HG03139 (cell line): ENCODE measurements around the gene PKD2.
A peak's percentile ranks its signal among the peaks of the same experiment; 100 is the strongest.

ENCODE experiments used
- ATAC-seq: cut with Tn5 transposase; IDR thresholded peaks from one replicate; pipeline ENCODE4 v1.9.1; 2021; ENCODE audit not compliant: unreplicated experiment

The PKD2 gene

DNA sequence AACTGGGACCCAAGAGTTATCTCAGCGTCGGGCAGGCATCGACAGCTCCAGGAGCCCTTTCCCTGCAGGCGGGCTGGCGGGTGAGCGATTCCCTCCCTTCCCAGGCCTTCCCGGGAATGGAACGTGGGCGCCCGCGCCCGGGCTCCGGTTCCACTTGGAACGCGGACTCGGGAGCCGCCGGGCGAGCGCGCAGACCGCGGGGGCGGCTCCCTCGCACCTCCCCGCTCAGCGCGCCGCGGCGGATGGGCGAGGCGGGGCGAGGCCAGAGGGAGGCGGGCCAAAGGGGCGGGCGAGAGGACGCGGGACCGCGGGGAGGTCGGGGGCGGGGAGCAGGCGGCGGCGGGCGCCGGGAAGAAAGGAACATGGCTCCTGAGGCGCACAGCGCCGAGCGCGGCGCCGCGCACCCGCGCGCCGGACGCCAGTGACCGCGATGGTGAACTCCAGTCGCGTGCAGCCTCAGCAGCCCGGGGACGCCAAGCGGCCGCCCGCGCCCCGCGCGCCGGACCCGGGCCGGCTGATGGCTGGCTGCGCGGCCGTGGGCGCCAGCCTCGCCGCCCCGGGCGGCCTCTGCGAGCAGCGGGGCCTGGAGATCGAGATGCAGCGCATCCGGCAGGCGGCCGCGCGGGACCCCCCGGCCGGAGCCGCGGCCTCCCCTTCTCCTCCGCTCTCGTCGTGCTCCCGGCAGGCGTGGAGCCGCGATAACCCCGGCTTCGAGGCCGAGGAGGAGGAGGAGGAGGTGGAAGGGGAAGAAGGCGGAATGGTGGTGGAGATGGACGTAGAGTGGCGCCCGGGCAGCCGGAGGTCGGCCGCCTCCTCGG is at the start of gene PKD2:
Gene PKD2, plus strand, starts transcription at position 332 of the 818 bp plus-strand sequence. Its CDS starts 99 bp downstream, at position 431.
- ATAC-seq: peak; percentile 87

DNA sequence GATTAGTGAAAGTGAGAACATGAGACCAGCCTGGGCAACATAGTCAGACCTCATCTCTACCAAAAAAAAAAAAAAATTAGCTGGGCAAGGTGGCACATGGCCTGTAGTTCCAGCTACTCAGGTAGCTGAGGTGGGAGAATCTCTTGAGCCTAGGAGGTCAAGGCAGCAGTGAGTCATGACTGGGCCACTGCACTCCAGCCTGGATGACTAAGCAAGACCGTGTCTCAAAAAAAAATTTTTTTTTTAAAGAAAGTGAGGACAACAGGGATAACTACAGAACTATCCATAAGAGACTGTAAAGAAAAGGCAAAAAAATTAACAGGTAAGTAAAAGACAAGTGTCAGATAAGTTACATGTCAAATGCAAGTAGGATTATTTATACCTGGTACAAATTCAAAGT is 45.4 kb upstream of the PKD2 start:
- no peak for ATAC-seq

DNA sequence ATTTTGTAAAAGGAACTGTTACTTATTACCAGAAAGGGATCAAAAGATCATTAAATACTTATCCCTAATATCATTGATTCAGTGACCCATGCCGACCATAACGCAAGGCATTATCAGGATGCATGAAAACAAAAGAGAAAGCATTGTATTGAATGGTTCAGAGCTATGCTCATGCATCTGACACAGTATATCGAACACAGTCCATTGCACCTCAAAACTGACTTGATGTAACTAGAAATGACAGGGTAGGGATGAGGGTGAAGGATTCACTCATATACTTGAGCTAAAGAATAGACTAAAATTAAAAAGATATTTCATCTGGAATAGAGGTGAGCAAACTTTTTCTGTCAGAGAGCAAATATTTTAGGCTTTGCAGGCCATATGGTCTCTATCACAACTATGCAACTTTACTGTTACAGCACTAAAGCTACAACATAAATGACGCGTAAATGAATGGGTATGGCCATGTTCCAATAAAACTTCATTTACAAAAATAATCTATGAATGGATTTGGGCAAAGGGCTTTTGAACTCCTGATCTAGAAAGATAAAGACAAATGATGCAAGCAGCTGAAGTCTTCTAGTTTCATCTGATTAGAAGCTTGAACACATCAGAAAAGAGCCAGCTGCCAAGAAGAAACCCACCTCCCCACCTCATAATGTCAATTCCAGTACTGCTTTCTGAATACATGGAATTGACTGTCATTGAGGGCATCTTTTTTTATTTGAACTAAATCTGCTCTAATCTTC is 44.9 kb upstream of the PKD2 start:
- no peak for ATAC-seq

DNA sequence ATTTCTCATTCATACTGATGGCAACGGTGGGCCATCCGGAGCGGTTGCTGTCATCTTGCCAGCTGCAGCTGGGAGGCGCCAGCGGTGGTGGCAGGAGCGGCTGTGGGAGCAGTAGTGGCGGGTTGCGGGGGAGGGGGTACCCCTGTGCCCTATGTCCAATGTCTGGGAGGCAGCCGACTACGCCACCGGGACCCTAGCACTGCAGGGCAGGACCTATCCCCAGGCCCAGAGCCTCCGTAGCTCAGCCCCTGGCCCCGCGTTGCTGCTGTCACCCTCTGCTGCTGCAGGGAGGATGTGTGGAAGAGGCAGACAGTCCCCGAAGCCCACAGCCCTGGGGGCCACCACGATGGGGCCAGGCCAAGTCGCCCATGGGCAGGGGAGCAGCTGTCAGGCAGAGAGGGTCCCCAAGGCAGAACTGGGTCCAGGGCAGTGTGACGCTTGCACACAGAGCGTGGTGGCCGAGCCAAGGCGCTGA is 41.9 kb upstream of the PKD2 start:
- ATAC-seq: no peak

DNA sequence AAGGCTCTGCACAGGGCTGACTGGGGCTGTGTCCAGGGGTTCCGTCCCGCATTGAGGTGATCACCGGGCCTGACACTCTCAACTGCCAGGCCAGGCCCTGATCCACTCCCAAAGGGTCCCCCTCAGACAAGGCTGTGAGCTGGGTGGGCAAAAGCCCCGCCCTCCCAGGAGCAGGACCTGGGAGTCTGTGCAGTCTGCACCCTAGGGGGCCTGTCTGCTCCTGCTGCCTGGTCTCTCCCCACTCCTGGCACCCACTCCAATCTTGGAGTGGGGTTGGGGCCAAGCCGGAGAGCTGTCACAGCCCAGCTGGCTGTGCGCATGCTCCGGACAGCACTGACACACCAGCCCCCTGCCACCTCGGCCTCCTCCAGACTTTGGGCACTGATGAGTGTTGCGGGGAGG is 41.3 kb upstream of the PKD2 start:
- ATAC-seq: no peak

DNA sequence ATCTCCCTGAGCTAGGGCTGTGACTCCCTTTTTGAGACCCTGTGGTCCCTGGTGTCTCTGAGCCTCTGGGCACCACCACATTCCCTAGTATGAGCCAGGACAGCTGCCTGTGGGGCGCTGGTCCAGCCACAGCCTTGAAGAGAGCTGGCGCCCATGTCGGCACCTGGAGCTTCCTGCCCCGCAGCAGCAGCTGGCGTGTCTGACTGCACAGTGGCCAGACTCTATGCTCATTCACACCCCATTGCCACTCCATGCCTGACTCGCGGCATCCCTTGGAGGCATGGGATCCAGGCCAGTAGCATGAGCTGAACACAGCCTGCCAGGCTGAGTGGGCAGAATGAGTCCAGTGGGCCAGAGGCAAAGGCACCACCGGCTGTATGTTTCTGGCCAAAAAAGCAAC is 40.2 kb upstream of the PKD2 start:
- ATAC-seq: no peak

DNA sequence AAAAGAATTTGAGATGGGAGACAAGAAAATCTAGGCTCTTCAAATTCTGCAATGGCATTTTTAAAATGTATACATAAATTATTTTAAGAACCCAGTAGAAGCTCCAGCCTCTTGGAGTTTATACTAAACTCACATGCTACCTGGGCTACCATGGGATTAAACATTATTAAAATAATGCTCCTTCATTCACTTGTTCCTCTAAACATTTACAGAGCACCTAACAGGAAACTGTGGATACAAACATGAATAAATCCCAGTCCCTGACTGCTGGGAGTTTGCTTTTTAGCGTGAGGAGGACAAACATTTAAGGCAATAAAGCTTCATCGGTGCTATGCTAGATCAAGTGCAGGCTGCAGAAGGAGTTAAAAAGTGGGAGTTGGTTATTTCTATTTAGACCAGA is 37.3 kb upstream of the PKD2 start:
- ATAC-seq: no peak

DNA sequence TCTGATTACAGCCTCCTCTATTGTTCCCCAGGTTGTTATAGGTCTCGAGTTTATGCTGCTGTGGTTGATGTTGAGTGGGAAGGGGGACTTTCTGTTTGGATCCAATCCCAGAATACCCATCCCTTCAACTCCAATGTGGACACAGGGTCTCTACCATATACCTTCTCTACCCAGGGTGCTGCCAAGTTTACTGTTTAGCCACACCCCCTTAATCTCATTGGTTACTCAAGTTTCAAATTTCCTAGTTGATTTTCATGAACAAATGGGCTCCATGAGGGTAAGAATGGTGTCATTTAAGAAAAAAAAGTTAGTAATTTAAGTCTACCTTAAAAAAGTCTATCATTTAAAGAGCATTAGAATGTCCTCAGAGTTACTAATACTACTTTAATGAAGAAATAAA is 35.6 kb upstream of the PKD2 start:
- ATAC-seq: no peak

DNA sequence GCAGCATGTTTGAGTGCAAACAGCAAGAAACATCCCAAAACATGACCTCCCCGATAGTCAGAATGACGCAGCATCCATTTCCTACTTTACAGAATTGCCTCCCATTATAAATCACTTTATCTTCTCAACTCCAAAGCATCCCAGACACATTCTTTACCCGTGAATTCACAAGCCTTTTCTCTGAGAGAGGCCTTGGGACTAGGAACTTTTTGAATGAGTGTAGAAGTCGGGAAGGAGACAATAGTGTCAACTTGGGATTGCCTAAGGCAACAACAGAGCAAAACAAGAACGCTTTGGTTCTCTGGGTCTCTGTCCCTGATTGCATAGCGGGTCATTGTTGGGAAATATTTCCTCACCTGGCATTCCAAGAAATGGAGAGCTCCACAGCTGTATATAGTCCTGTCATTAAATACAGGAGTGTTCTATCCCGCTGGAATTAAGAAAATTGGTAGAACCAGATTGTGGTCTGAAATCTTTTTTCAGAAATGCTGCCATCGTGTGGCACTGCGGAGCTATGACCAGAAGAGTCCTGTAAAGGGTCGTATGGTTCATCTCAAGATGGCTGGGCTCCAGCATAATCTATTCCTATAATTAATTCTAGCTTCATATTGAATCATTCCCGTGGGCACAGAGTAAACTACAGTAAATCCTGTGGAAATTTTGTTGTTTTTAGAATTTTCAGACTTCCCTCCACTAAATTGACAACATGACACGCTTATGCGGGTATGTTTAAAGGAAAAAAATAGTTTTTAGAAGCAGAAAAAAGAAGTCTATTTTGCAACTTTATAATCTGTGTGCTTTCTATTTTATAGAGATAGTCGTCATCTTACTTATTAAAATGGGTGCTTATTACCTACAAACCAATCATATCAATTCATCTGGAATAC is 33.9 kb upstream of the PKD2 start:
- ATAC-seq: peak; percentile 44

DNA sequence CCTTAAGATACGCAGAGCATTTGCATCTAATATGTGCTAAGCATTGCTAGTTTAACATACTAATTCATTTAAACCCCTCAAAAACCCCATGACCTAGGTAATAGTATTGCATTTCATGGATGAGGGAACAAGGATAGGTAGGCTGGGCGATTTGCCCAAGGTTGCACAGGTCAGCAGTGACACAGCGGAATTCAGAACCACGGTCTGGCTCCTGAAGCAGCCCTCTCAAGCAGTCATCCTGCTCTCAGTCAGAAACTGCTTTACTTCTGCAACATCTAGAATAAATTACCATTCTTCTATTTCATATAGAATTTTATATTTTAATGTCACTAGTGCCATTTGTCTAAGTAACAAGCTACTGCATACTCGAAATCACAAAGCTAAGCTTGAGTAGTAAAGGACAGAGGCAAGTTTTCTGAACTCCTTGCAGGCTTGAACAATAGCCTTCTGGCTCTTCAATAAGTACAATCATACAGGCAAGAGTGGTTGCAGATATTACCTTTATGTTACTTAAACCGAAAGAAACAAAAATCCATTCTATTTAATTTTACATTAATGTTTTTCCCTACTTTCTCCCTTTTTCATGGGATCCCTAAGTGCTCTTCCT is 32.5 kb upstream of the PKD2 start:
- peak; percentile 28 for ATAC-seq

DNA sequence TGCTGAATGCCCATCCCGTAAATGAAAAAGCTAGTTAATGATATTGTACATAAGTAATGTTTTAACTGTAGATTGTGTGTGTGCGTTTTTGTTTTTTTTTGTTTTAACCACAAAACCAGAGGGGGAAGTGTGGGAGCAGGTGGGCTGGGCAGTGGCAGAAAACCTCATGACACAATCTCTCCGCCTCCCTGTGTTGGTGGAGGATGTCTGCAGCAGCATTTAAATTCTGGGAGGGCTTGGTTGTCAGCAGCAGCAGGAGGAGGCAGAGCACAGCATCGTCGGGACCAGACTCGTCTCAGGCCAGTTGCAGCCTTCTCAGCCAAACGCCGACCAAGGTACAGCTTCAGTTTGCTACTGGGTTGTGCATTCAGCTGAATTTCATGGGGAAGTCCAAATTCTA is 32.0 kb upstream of the PKD2 start, which contains the start of gene SPP1:
Gene SPP1, plus strand, starts transcription at position 249 of the 400 bp plus-strand sequence. CDS start 1,182 bp downstream, outside the sequence.
- ATAC-seq: peak; percentile 94

DNA sequence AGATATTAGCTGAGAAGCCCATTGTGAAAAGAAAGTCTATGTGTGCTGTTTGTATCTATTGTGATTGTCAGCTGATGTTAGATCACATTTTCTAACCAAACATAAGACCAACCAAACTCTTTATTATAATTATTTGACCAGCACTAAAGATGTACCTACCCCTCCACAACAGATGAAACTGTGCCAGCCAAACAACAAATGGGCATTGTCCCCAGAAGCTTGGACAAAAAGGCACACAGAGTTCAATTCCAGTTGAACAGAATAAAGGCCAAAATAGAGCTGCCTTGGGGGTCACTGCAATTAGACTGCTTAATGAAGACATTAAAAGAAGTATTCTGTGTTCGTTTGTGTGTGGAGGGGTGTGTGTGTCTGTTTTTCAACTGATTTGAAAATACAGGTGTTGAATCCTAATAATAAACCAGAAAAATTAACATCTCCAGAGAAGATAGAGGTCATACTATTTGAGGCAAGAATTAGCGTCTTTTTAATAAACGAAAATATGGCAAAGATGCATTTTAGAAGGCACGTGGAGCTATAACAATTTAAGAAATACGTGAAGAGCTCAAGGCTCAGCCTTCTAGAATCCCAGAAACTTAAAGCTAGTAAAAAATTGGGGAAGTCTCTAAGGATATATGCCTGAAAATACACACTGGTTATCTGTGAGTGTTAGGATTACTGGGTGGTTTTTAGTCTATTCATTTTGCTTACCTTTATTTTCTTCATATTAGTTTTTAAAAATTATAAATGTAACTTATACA is 29.7 kb upstream of the PKD2 start:
- ATAC-seq: no peak

DNA sequence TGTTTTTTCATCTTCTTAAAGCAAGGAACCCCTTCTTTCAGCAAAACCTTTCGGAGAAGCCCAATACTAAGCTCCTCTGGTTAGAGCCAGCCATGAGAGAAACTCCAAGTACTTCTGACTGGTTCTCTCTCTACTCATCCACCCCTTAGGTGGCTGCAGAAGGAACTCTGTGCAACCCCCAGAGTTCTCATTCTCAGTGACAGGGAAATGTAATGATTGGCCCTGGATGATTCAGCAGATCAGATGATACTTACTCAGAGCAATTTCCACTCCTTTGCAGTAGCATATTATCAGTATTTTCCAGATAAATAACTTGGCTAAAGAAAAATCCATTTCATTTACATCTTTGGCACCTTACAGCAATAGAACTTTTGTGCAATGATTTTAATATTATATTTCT is 28.8 kb upstream of the PKD2 start:
- no peak for ATAC-seq

DNA sequence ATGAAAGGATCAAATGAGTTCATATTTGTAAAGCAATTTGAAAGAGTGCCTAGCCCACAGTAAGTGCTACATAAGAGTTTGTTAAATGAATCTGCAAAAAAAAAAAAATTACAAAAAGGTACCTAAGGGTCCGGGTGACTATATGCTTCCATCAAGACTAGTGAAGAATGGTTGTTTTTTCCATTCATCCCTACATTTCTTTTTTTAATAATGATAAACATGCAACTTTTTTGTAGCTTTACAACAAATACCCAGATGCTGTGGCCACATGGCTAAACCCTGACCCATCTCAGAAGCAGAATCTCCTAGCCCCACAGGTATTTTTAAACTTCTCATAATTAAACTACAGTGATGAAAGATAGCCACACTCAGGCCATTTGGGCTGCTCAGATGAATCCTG is 27.6 kb upstream of the PKD2 start:
- no peak for ATAC-seq

DNA sequence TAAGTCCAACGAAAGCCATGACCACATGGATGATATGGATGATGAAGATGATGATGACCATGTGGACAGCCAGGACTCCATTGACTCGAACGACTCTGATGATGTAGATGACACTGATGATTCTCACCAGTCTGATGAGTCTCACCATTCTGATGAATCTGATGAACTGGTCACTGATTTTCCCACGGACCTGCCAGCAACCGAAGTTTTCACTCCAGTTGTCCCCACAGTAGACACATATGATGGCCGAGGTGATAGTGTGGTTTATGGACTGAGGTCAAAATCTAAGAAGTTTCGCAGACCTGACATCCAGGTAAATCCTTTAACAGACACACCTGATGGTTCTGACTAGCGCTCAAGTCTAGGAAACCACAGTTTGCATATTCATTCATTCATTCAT is 25.9 kb upstream of the PKD2 start:
- no peak for ATAC-seq

DNA sequence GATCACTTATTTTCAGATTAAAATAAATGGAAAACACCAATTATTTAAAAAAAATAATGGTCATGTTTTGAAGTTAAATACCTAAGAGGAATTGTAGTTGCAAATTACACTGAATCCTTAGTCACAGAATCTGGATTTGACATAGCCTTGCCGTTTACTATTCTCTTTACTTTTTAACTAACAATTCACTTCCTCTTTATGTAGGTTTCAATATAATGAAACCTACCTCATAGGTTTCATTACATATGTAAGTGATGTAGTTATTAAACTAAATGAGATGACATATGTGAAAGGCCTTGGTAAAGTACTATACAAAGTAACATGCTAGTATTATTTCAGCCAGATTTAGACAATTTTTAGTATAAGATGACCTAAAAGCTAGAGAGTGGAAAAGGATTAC is 25.4 kb upstream of the PKD2 start:
- no peak for ATAC-seq

DNA sequence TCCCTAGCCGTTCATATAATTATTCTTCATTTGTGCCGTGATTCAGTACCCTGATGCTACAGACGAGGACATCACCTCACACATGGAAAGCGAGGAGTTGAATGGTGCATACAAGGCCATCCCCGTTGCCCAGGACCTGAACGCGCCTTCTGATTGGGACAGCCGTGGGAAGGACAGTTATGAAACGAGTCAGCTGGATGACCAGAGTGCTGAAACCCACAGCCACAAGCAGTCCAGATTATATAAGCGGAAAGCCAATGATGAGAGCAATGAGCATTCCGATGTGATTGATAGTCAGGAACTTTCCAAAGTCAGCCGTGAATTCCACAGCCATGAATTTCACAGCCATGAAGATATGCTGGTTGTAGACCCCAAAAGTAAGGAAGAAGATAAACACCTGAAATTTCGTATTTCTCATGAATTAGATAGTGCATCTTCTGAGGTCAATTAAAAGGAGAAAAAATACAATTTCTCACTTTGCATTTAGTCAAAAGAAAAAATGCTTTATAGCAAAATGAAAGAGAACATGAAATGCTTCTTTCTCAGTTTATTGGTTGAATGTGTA is 24.9 kb upstream of the PKD2 start:
- no peak for ATAC-seq

DNA sequence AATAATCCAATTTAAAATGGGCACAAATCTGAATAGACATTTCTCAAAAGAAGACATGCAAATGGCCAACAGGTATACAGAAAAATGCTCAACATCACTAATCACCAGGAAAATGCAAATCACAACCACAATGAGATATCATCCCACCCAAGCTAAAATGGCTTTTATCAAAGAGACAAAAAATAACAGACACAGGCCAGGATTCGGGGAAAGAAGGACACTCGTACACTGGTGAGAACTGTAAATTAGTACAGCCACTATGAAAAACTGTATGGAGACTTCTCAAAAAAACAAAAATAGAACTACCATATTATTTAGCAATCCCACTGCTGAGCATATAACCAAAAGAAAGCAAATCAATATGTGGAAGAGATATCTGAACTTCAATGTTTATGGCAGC is 23.4 kb upstream of the PKD2 start:
- no peak for ATAC-seq

DNA sequence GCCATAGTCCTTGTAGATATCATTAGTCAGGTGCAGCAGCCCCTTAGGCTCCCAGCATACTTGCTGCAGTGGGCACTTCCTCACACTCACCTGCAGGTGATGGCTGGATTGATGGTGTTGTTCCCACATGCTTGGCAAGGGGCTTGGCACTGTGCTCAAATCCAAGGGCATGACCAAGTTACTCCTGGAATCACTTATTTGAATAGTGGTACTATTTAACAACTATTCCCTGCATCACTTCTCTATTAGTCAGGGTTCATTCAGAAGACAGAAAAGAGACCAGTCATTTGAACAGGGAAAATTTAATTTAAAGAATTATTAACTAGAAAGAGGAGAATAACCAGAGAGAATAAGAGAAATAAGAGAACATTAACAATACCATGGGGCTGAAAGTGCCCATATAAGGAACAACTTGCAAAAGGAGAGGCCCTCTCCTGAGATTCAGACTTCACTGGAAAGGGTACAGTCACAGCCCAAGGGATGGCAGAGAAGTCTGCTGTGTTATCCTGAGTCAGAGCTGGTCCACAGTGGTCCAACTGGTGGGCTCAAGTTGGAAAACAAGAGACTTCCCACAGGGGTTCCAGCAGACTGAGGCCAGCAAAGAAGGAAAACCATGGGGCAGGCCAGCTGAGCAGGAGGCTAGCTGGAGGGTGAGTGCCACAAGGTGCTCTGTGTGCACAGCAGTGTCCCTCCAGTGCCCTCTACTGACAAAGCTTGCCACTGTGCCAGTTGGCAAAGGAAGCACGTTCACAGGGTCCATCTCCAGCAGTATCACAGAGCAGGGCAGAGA is 22.1 kb upstream of the PKD2 start:
- ATAC-seq: no peak
